PC-9 (cell line): ENCODE measurements around the gene NUDT5. TPM values are rescaled to one million over a fixed set of nuclear protein-coding genes. Genes with fewer than 3 reads are reported as not detected.

Experiments
- BruUV-seq: library from RNA; stranded (reverse); fragments of 400-500 nt; replicated peaks from 2 replicates; lab custom pipeline; 2021; lab: Mats Ljungman, UMichigan
- CTCF ChIA-PET: fragments of 300-600 bp; sonication (Branson Sonifier 250); formaldehyde crosslinking; loops from one replicate; lab custom pipeline; 2022; ENCODE audit warnings: antibody characterized with exemption; lab: Charles Lee
- POLR2A ChIA-PET: fragments of 300-600 bp; sonication (Branson Sonifier 250); formaldehyde crosslinking; loops from one replicate; lab custom pipeline; 2022; ENCODE audit warnings: antibody characterized with exemption; ENCODE audit not compliant: unreplicated experiment; lab: Charles Lee
- DNase-seq, 2 experiments: peaks; one replicate each; pipeline versions ENCODE4 v3.0.0 to v3.0.0-alpha.2; 2015 to 2022; ENCODE audit warnings: mixed read lengths in 1 of 2
- H2AFZ ChIP-seq: fragments of 200-600 bp; sonication (generic); 2 replicates; pipeline ENCODE4 v1.8.1; 2017; ENCODE audit warnings: antibody characterized with exemption
- H3F3A ChIP-seq: fragments of 200-600 bp; sonication (generic); 2 replicates; pipeline ENCODE4 v1.8.1; 2017; ENCODE audit warnings: antibody characterized with exemption, mild to moderate bottlenecking, low read depth; ENCODE audit not compliant: insufficient read depth
- H3K27ac ChIP-seq: fragments of 200-600 bp; sonication (generic); 2 replicates; pipeline ENCODE4 v1.6.1; 2016; ENCODE audit warnings: mixed run types
- H3K27me3 ChIP-seq: fragments of 200-600 bp; sonication (generic); 2 replicates; pipeline ENCODE4 v1.6.1; 2016; ENCODE audit warnings: low read depth, mixed run types; ENCODE audit not compliant: insufficient read depth
- H3K36me3 ChIP-seq: fragments of 200-600 bp; sonication (generic); 2 replicates; pipeline ENCODE4 v1.6.1; 2016; ENCODE audit warnings: low read depth, mixed run types
- H3K4me1 ChIP-seq: fragments of 200-600 bp; sonication (generic); replicated peaks from 2 replicates; pipeline ENCODE4 v1.6.1; 2016; ENCODE audit warnings: mixed run types; ENCODE audit not compliant: insufficient read depth
- H3K4me2 ChIP-seq: fragments of 200-600 bp; sonication (generic); 2 replicates; pipeline ENCODE4 v1.6.1; 2017; ENCODE audit warnings: mixed run types
- H3K4me3 ChIP-seq: fragments of 200-600 bp; sonication (generic); 2 replicates; pipeline ENCODE4 v1.6.1; 2016; ENCODE audit warnings: mixed run types
- H3K79me2 ChIP-seq: fragments of 200-600 bp; sonication (generic); 2 replicates; pipeline ENCODE4 v1.6.1; 2017; ENCODE audit warnings: low read depth, mixed run types
- H3K9me2 ChIP-seq: fragments of 200-600 bp; sonication (generic); 2 replicates; pipeline ENCODE4 v1.8.1; 2017; ENCODE audit warnings: mild to moderate bottlenecking; ENCODE audit not compliant: insufficient read depth
- H3K9me3 ChIP-seq: fragments of 200-600 bp; sonication (generic); 2 replicates; pipeline ENCODE4 v1.8.1; 2016; ENCODE audit warnings: low read depth; ENCODE audit not compliant: insufficient read depth
- H4K20me1 ChIP-seq: fragments of 200-600 bp; sonication (generic); 2 replicates; pipeline ENCODE4 v1.8.1; 2017; ENCODE audit not compliant: insufficient read depth
- EZH2 ChIP-seq: fragments of 200-600 bp; sonication (generic); IDR thresholded peaks from 2 replicates; pipeline ENCODE4 v1.8.0; 2017; ENCODE audit warnings: antibody characterized with exemption, low read depth
- intact Hi-C: fragments of 100-400 bp; cut with micrococcal nuclease; formaldehyde crosslinking; loops from one replicate; pipeline ENCODE4 v1.10.0; 2022; ENCODE audit not compliant: unreplicated experiment
- total RNA-seq: library from RNA; stranded (reverse); gene quantifications from 2 replicates; pipeline ENCODE4 v1.2.3, GENCODE V29; 2021
- TF ChIP-seq, protein P1 (sequence below): fragments of 200-600 bp; sonication (generic); conservative IDR thresholded peaks from 2 replicates; pipeline ENCODE4 v1.6.1; 2017; ENCODE audit warnings: mixed run types, antibody characterized with exemption, mild to moderate bottlenecking, moderate library complexity

Gene NUDT5
- total RNA-seq, 1 experiment from 2014 or later = 82.0 TPM

DNA sequence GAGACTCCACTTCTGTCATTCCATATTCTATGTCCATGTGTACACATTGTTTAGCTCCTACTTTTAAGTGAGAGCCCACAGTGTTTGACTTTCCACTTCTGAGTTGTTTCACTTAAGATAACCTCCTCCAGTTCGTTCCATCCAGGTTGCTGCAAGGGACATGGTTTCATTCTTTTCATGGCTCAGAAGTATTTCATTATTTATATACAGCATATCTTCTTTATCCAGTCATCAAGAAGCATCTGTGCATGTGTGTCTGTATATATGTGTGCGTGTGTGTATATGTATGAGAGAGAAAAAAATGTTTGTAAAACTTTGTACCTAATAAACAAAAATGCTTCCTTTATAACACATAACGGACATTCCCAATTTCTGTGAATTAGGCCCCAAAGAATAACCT lies 60.1 kb downstream of the NUDT5 start:
- Histone ChIP-seq H3K4me2 (no peak overlapping the region), H3K4me1 (no peaks in the 10 kb centered on the region), H3K9me2 (no peaks in the 10 kb centered on the region), H3K27me3 (no peaks in the 10 kb centered on the region), H4K20me1 (no peaks in the 10 kb centered on the region), H3K36me3 (no peaks in the 10 kb centered on the region), H3K9me3 (no peaks in the 10 kb centered on the region), H3K27ac (no peak overlapping the region), H2AFZ (no peak overlapping the region), H3K4me3 (no peak overlapping the region), H3F3A (no peaks in the 10 kb centered on the region), H3K79me2 (0 out of 2 replicates have a peak, but pooled peaks cover 5% of the 10 kb centered on the region)
- intact Hi-C loops = no loop called here
- BruUV-seq = no TSS peak
- TF ChIP-seq, protein P1, sequence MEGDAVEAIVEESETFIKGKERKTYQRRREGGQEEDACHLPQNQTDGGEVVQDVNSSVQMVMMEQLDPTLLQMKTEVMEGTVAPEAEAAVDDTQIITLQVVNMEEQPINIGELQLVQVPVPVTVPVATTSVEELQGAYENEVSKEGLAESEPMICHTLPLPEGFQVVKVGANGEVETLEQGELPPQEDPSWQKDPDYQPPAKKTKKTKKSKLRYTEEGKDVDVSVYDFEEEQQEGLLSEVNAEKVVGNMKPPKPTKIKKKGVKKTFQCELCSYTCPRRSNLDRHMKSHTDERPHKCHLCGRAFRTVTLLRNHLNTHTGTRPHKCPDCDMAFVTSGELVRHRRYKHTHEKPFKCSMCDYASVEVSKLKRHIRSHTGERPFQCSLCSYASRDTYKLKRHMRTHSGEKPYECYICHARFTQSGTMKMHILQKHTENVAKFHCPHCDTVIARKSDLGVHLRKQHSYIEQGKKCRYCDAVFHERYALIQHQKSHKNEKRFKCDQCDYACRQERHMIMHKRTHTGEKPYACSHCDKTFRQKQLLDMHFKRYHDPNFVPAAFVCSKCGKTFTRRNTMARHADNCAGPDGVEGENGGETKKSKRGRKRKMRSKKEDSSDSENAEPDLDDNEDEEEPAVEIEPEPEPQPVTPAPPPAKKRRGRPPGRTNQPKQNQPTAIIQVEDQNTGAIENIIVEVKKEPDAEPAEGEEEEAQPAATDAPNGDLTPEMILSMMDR = no peak
- TF ChIP-seq EZH2 = no peak
- DNase-seq = no peak
- ChIA-PET POLR2A (no interaction called here), CTCF (no interaction called here)

DNA sequence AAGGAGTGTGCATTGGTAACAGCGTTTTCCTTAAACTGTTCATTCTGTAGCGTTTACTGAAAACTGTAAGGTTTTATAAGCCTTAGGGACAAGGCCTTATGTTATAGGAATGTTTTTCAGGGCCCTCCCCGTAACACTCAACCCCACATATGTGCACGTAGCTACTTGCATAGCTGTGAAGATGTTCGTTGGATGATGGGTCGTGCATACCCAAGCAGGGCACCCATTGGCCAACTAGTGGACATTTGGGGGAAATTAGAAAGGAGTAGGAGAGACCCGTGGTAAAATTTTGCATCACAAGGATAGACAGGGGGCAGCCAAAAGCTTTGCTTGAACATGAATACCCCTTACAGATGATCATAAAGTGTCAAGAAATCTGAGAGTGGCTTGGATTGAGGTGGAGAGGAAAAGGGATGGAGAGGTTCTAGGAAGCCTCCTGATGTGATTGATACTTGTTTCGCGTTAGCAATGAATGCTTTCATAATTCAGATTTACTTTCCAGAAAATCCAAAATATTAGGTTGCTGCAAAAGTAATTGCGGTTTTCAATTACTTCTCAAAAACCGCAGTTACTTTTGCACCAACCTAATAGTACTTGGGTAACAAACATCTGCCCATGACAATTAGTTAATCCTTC lies 65.3 kb downstream of the NUDT5 start:
- H3K27ac ChIP-seq = no peak overlapping the region
- TF ChIP-seq, protein P1 = peak; percentile 58
- no peak for TF ChIP-seq EZH2
- intact Hi-C loops = no loop called here
- H3K9me3 ChIP-seq = no peaks in the 10 kb centered on the region
- H3F3A ChIP-seq = no peaks in the 10 kb centered on the region
- ChIA-PET POLR2A (interaction anchor here (0.6 kb wide), 3 partner anchors 37 to 350 kb away, joined by 3 to 9 read pairs (median 7); no protein-coding TSS in a partner anchor), CTCF (no interaction called here)
- H3K36me3 ChIP-seq = no peaks in the 10 kb centered on the region
- no peaks in the 10 kb centered on the region for H3K27me3 ChIP-seq
- peak overlapping the region; percentile 92 for H2AFZ ChIP-seq
- H3K9me2 ChIP-seq = no peaks in the 10 kb centered on the region
- peak overlapping the region; percentile 92 for H3K4me2 ChIP-seq
- H3K4me1 ChIP-seq = no peaks in the 10 kb centered on the region
- H4K20me1 ChIP-seq = no peaks in the 10 kb centered on the region
- H3K79me2 ChIP-seq = 0 out of 2 replicates have a peak, but pooled peaks cover 5% of the 10 kb centered on the region
- H3K4me3 ChIP-seq = peak overlapping the region; percentile 79
- peak; percentile 41 to 47 for DNase-seq
- BruUV-seq = no TSS peak

DNA sequence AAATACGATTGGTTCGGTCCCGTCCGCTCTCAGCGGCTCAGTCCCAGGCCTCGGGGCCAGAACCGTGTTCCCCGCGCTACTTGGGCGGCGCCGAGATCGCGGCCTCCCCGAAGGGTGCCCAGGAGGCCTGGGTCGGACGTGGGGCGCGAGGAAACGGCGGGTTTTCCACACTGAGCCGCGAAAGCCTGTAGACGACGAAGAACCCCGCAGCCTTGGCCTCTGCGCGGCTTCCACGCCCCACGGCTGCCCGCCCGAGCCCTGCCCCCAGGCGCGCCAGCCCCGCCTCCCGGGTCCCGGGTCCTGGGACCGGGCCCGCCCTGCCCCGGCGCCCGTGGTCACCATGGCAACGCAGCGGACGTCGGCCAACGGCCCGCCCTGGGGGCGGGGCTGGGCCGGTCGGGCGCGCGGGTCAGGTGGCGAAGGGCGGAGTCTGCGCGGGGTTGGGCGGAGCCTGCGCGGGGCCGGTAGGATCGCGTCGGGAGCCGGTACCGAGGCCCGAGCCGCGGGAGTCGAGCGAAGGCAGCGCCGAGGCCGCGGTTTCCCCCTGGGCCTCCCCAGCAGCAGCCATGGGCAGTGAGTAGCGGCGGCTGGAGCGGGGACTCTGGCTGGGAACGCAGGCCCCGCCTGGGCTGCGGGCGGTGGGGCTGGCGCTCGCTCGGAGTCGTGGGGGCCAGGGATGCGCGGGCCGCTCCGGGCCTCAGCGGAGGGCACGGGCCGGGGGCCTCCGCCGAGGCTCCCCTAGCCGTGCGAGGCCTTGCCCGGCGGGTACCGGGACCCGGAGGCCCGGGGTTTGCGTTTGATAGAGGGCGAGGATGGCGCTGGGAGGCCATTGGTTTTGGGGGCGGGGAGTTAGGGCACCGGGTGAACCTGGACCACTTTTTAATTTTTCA lies 66.2 kb downstream of the NUDT5 start, which contains the start of gene SEC61A2:
Gene SEC61A2 (plus strand): TSS at position 456 of the 890 bp plus-strand sequence. CDS start 111 bp downstream, at position 567.
- no peaks in the 10 kb centered on the region for H3K9me3 ChIP-seq
- H3K36me3 ChIP-seq = no peaks in the 10 kb centered on the region
- H3K4me3 ChIP-seq = peak within 1 kb of the TSS; percentile 79
- H3K4me1 ChIP-seq = no peaks in the 10 kb centered on the region
- peak within 1 kb of the TSS; percentile 60 for H3K27ac ChIP-seq
- ChIA-PET POLR2A (interaction anchor here (0.6 to 0.7 kb wide), 3 partner anchors 95 to 351 kb away, joined by 4 to 9 read pairs (median 7); no protein-coding TSS in a partner anchor), CTCF (no interaction called here)
- no peak for TF ChIP-seq EZH2
- TF ChIP-seq, protein P1 = no peak
- H3K27me3 ChIP-seq = no peaks in the 10 kb centered on the region
- BruUV-seq = no TSS peak
- peak; percentile 67 to 98 for DNase-seq
- H2AFZ ChIP-seq = peak within 1 kb of the TSS; percentile 92
- intact Hi-C loops = loop anchor here (5.0 kb wide), 1 partner anchor 62 kb away; the partner anchor contains the start of gene DHTKD1
- no peaks in the 10 kb centered on the region for H3F3A ChIP-seq
- H4K20me1 ChIP-seq = no peaks in the 10 kb centered on the region
- H3K4me2 ChIP-seq = peak within 1 kb of the TSS; percentile 92
- H3K79me2 ChIP-seq = 0 out of 2 replicates have a peak, but pooled peaks cover 5% of the 10 kb centered on the region
- H3K9me2 ChIP-seq = no peaks in the 10 kb centered on the region
